ENCODE results near the gene CHRDL1.
"Not testable (repeated sequence)": the region's sequence is repeated elsewhere in the genome, so short reads cannot be mapped to it uniquely, and the experiment has no call there.

CHRDL1 gene

GRCh38 chrX:110795645-110796406 lies at the start of gene CHRDL1:
CHRDL1 (minus strand) TSS chrX:110795817; CDS start chrX:110792181, 3,636 bp downstream.
- DNase-seq: peak; percentile 71

GRCh38 chrX:110836982-110837381 lies 41.4 kb upstream of the CHRDL1 start:
- DNase-seq: peak; percentile 88

GRCh38 chrX:110836451-110836850 lies 40.8 kb upstream of the CHRDL1 start:
- no peak for DNase-seq

DNA sequence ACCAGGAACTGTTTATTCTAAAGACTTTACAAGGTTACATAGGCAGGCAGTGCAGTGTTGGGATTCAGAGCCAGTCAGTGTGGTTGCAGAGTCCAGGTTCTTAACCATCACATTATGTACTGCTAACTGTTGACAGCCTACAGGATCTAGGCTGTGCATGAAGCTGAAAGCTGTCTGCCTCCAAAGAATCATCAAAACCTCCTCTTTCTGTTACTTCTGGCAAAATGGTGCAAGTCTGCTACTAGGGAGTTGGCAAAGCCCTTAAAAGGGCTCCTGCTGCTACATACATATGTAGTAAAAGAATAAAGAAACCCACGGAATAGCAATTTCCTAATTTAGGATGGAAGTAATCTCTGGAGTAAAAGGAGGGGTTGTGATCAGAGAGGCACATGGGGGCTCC lies 40.4 kb upstream of the CHRDL1 start:
- no peak for DNase-seq

DNA sequence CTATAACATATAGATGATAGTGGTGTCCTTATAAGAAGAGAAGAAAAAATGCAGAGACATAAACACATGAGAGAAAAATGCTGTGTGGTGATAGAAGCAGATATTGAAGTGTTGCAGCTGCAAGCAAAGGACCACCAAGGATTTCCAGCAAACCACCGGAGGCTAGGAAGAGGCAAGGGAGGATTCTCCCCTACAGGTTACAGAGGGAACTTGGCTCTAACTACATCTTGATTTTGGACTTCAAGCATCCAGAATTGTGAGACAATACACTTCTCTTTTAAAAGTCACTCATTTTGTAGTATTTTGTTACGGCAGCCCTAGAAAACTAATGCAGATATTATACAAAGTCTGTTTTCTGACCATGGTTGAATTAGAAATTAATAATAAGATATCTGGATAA lies 30.4 kb upstream of the CHRDL1 start:
- no peak for DNase-seq

- not testable (repeated sequence) for DNase-seq
Observed at GRCh38 chrX:110816543-110816942, 20.9 kb upstream of the CHRDL1 start.

DNA sequence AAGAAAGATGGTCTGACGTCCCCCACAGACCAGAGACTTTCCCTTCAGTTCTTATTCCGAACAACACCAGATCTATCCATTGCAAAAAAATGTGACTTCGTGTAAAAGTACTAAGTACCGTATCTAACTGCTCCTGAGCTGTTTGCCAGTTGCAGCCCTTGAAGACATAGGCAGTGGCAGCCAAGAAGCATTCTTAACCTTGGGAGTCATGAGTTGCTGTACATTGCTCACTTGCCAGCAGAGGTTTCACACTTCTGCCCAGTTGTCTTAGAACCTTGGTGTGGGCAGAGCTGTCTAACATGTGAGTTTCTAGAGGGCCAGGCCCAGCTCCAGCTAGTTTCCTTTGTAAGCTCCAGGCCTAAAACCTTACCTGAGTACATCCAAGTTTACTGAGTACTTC lies 10.5 kb upstream of the CHRDL1 start:
- no peak for DNase-seq

DNA sequence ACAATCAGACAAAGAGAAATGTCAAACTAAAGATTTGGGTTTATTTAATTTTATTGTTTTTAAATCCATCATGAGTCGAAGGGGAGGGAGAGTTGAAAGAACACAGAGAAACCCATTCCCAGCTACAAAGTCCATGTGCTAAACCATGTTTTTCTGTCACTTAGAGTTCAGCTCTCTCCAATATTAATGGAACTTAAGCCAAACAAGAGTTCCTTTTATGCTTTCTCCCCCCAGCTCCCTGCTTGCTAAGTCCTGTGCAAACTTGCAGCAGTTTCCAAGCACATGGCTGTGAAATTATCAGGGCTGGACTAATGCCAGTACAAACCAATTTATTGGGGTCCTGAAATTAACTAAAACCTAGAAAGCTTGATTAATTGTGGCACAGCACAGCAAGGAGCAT lies 9.7 kb upstream of the CHRDL1 start:
- no peak for DNase-seq

GRCh38 chrX:110804446-110804845 lies 8.8 kb upstream of the CHRDL1 start:
- no peak for DNase-seq

- no peak for DNase-seq
Observed at GRCh38 chrX:110803506-110803905, 7.9 kb upstream of the CHRDL1 start.

DNA sequence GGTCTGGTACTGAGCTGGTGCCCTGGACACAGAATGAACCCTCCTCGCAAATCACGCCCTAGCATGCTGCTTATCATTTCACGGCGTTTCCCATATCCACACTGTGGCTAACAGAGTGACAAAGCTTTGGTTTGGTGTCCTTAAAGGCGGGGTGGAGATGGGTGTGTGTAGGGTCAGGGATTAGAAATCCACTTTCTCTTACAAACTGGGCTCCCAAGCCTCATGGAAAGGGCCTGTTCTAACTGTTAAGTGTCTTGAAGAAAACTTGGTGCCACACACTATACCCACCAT lies 735 bp upstream of the CHRDL1 start:
- DNase-seq: no peak

DNA sequence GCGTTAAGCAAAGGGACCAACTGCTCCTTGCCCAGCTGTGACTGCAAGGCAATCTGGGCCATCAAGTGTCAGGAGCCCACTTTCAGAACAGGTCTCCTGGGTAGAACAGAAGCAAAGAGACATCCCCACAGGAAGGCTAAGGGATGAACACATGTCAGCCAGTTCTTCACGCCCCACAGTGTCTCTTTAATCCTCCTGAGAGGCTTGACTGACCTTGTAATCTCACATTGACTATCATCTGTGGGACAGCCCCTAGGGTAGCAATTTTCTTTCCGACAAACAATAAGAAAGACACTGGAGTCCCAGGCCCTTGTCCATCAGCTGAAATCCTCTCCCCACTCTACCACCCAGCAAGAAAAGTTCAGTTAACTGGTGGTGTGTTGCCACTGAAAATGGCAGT lies 1.0 kb downstream of the CHRDL1 start:
- DNase-seq: peak; percentile 62

- no peak for DNase-seq
Observed at GRCh38 chrX:110791071-110791470, 4.5 kb downstream of the CHRDL1 start.

DNA sequence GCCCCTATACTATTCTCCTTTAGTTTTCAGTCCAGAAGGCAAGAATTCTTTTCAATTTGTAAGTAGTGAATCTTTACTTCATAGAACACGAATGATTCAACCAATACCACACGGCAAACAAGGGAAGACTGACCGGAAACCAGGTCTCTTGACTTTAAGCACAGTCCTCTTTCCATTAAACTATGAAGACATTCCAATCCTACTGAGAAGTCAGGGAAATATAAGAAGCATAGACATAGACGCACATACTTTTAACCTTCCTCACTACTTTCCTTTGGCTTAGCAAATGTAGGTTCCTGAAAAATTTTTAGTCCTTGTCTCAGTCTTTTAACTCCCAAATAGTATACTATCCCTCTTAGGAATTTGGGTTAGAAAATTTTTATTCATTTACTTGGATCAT lies 9.1 kb downstream of the CHRDL1 start:
- no peak for DNase-seq

- no peak for DNase-seq
Observed at GRCh38 chrX:110759785-110760184, 35.8 kb downstream of the CHRDL1 start.

- DNase-seq: no peak
Observed at GRCh38 chrX:110758781-110759422, 36.7 kb downstream of the CHRDL1 start.

DNA sequence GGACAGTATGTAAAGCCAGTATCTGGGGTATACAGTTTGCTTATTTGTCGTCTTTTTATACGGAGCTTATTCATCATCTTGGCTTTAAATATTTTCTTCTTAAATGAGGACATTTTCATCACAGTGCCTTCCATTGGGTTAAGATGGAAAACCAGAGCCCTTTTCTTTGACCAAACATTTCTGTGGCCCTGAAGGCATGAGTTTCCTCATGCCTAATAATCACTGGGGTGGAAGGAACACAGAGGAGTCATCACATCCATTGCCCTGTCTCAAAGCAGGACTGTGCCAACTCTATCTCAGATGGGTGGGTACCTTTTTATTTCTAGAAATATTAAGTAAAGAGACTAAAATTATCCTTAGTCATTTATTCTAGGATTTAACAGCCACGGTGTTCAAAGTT lies 40.0 kb downstream of the CHRDL1 start:
- DNase-seq: no peak

GRCh38 chrX:110755061-110755460 lies 40.6 kb downstream of the CHRDL1 start:
- DNase-seq: no peak

- DNase-seq: no peak
Observed at GRCh38 chrX:110750526-110751189, 45.0 kb downstream of the CHRDL1 start.

DNA sequence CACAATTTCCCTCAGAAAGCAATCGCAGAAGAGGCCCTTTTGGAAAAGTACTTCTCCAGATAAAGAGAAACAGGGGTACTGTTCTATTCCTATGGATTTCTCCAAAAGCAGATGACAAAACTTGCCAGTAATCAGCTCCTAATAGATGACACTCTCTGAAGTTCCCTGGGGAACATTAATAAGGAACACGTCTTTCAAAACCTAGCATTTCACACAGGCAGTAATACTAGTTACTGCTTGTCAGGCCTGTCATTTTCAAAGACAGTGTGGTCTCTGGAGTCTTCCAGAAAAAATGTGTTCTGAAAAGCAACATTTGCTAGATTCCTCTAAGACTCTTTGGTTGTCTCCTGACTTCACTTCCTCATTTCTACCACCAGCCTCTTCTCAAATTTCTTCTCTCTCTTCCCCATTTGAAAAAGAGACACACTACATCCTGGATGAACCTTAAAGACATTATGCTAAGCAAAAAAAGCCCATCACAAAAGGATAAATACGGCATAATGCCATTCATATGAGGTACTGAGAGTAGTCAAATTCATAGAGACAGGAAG lies 47.3 kb downstream of the CHRDL1 start:
- no peak for DNase-seq

- DNase-seq: peak; percentile 14
Observed at GRCh38 chrX:110746014-110746413, 49.6 kb downstream of the CHRDL1 start.

DNA sequence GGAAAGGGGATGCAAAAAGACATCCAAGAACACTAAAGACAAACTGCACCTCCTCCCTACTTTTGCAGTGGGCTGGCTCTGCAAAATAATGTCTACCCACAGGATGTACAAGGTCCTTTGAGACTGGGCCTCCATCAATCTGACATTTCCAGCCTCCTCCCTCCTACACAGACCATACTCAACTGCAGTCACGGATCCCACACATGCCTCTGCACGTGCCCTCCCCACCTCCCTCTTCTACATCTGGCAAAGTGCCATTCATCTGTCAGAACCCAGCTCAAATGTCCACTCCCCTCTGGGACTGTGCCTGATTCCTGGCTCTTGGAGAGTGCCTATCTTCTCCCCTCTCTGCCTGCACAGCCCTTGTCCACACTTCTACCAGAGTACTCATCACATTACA lies 50.3 kb downstream of the CHRDL1 start:
- DNase-seq: peak; percentile 54

GRCh38 chrX:110743679-110744340 lies 51.8 kb downstream of the CHRDL1 start:
- DNase-seq: no peak

Data from NCI-H82 (cell line).